HG02763 (cell line): ENCODE data around the gene YBX2.

Source experiments
- ATAC-seq: cut with Tn5 transposase; IDR thresholded peaks from one replicate; pipeline ENCODE4 v1.9.1; 2021; ENCODE audit warnings: mild to moderate bottlenecking, moderate library complexity; ENCODE audit not compliant: unreplicated experiment

The YBX2 gene

GRCh38 chr17:7304179-7304578 is 9.7 kb upstream of the YBX2 start:
- no peak for ATAC-seq

GRCh38 chr17:7296189-7296861 is 1.9 kb upstream of the YBX2 start:
- ATAC-seq = no peak

DNA sequence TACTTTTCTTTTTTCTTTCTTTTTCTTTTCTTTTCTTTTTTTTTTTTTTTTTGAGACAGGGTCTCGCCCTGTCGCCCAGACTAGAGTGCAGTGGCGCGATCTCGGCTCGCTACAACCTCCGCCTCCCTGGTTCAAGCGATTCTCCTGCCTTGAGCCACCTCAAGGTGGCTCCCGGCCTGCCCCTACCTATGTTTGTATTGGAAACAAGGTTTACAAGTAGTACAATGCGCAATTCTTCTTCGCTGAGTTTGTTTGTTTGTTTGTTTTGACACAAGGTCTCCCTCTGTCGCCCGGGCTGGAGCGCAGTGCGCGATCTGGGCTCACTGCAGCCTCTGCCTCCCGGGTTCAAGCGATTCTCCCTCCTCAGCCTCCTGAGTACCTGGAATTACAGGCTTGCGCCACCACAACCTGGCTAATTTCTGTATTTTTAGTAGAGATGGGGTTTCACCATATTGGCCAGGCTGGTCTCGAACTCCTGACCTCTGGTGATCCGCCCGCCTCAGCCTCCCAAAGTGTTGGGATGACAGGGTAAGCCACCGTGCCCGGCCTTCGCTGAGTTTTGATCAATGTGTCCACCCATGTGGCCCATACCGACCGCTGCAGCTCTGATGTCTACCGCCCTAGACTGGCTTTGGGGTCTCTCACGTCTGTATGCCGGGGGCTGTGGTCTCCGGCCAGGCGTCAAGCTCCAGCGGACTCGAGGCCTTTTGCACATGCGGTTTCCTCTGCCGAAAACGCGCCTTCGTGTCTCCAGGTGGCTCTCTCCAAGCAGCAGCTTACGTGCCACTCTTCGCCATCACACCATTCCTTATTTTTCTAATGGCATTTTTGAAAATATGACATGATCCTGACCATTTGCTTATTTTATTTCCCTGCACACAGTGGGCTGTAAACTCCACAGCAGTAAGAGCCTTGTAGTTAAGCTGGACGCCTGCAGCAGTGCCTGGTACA is 1.1 kb upstream of the YBX2 start:
- no peak for ATAC-seq

- ATAC-seq = no peak
Measured at GRCh38 chr17:7293816-7294613, 424 bp downstream of the YBX2 start.

DNA sequence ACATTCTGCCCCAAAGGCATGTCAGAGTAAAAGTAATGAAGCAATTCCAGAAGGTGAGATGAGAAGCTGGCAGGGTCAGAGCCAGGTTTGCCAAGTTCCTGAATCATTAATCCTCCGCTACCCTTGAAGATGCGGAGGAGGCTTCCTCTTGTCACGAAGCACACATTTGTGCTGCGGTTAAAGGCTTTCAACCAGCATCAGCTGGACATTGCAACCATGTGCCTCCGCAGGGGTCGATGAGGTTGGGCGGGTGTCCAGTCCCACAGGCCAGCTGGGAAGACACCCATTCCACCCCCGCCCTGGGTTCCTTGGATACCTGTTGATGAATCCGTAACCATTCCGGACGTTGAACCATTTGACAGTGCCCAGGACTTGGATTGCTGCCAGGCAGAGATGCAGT is 1.3 kb downstream of the YBX2 start:
- ATAC-seq = no peak

DNA sequence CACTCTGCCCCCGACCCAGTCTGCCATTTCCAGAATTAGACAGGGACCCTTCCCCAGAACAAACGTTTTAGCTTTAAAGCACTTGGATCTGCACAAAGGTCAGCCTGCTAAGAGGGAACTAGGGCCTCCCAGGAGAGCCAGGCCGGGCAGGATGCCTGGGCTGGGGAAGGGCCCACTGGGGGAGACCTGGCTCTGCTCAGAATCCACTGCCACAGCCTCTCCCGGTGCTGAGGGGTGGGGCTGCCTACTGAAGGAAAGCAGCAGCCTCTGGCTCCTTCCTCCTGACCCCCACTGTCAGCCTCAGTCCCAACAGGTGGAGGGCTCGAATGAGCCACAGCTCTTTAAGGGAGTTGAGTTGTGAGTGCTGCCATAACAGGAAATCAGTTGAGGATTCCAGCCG is 1.7 kb downstream of the YBX2 start:
- ATAC-seq = no peak

DNA sequence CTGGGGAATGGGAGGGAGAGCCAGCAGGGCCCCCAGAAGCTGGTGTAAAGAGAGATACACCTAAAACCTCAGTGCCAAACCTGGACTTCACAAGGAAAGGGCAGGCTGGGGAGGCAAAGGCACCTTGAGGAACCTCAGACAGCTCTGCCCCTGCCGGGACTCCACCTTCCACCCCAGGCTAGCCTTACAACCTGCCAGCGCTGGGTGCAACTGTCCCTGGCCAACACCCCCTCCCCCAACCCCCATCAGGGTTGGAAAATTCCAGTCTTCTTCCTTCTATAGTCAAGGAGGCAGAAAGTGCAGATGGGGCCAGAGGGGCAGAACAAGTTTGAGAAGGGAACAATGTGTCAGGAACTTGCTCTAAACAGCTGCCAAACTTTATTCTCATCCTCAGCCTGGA is 2.2 kb downstream of the YBX2 start:
- ATAC-seq = no peak

DNA sequence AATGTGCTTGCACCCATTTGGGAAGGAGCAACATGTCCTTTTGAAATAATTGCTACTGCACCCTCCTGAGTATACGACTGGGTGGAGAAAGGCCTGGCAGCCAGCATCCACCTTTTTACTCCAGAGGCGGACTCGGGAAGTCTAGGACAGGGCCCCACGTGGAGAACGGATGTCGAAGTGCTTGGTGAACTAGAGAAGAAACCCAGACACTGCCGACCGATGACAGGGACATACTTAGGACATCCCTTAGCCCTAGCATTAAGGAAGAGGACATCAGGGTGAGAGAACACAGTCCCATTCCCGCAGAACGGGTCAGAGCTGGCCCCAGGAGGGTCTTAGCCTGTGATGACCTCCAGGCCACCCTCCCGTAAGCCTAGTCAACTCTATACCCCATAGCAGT is 3.8 kb downstream of the YBX2 start:
- ATAC-seq = no peak

- ATAC-seq = no peak
Measured at GRCh38 chr17:7290166-7290565, 4.3 kb downstream of the YBX2 start.

- no peak for ATAC-seq
Measured at GRCh38 chr17:7289256-7290032, 5.0 kb downstream of the YBX2 start.

DNA sequence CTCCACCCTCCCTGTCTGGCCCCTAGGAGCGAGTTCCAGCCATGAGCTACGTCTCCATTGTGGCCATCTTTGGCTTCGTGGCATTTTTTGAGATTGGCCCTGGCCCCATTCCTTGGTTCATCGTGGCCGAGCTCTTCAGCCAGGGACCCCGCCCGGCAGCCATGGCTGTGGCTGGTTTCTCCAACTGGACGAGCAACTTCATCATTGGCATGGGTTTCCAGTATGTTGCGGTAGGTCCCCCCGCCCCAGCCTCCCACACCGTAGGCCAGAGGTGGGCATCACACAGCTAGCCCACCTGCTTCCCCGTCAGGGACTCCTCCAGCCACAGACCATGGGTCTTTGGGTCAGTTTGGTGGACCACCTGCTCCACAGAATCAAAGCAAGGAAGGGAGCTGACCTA is 8.8 kb downstream of the YBX2 start:
- ATAC-seq = no peak

GRCh38 chr17:7284911-7285310 is 9.5 kb downstream of the YBX2 start:
- no peak for ATAC-seq

GRCh38 chr17:7283471-7284216 is 10.8 kb downstream of the YBX2 start:
- ATAC-seq = no peak

GRCh38 chr17:7282752-7283321 is 11.6 kb downstream of the YBX2 start:
- ATAC-seq = no peak

GRCh38 chr17:7281953-7282751 is 12.3 kb downstream of the YBX2 start:
- no peak for ATAC-seq

GRCh38 chr17:7281074-7281952 is 13.1 kb downstream of the YBX2 start, which contains the start of gene SLC2A4:
TSS of gene SLC2A4 (plus strand) at chr17:7281718. CDS start at chr17:7281935, 217 bp downstream.
- peak; percentile 65 for ATAC-seq

DNA sequence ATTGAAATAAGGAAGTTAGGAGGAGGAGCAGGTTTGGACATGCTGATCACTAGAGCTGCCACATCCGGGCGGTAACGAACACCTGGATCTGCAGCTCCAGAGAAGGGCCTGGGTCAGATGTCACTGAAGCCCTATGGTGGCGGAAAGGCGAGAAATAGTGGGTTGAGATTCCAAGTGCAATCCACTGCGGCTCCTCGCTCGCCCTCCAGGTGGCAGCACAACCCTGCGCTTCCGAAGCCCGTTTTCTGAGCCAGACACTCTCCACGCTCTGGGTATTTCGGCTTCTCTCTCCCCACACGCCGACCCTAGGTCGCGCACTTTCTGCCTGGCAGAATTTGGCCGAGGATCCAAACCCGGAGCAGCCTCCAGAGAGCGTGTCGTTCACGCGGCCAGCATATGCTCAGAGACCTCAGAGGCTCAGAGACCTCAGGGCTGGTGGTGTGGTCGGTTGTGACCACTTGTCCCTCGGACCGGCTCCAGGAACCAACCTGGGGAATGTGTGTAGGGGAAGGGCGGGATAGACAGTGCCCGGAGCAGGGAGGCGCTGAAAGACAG is 13.8 kb downstream of the YBX2 start:
- ATAC-seq = peak; percentile 72
